Central memory CD8-positive, alpha-beta T cell (primary cell): ENCODE data around the gene ARL6IP4.

Experiments used
- ATAC-seq: fragments of 150-1000 bp; cut with Tn5 transposase; replicated peaks from 2 replicates; pipeline ENCODE4 v1.10.0; 2022; ENCODE audit warnings: mild to moderate bottlenecking, moderate FRiP score, moderate number of reproducible peaks; ENCODE audit not compliant: poor library complexity, severe bottlenecking; ENCODE audit errors: extremely low read depth
- DNase-seq, 2 donors: peaks; one replicate each; pipeline ENCODE4 v3.0.0; 2021; ENCODE audit warnings: low spot score in 2 of 2
- H3K27ac Mint-ChIP-seq: one replicate; pipeline ENCODE4 v1.8.0; 2022; ENCODE audit warnings: low read depth, mild to moderate bottlenecking, moderate library complexity, mixed read lengths
- H3K27me3 Mint-ChIP-seq: one replicate; pipeline ENCODE4 v1.8.0; 2022; ENCODE audit warnings: mixed read lengths
- H3K36me3 Mint-ChIP-seq: one replicate; pipeline ENCODE4 v1.8.0; 2022; ENCODE audit warnings: mild to moderate bottlenecking, moderate library complexity, mixed read lengths; ENCODE audit not compliant: insufficient read depth
- H3K4me1 Mint-ChIP-seq: one replicate; pipeline ENCODE4 v1.8.0; 2022; ENCODE audit warnings: mixed read lengths
- H3K4me3 Mint-ChIP-seq: one replicate; pipeline ENCODE4 v1.8.0; 2022; ENCODE audit warnings: mild to moderate bottlenecking, moderate library complexity, mixed read lengths
- H3K9me3 Mint-ChIP-seq: one replicate; pipeline ENCODE4 v1.8.0; 2022; ENCODE audit warnings: mixed read lengths

ARL6IP4 gene

GRCh38 chr12:122964439-122965257, 15.8 kb upstream of the ARL6IP4 start:
- H3K4me1 Mint-ChIP-seq: no peaks in the 10 kb centered on the region
- H3K9me3 Mint-ChIP-seq: no peaks in the 10 kb centered on the region
- no peak overlapping the region for H3K27ac Mint-ChIP-seq
- H3K27me3 Mint-ChIP-seq: no peaks in the 10 kb centered on the region
- ATAC-seq (no peak), DNase-seq (no peak)
- peak overlapping the region; percentile 67 for H3K4me3 Mint-ChIP-seq
- H3K36me3 Mint-ChIP-seq: no peaks in the 10 kb centered on the region

- Mint-ChIP-seq H3K27ac (no peak overlapping the region), H3K4me1 (no peaks in the 10 kb centered on the region), H3K9me3 (no peaks in the 10 kb centered on the region), H3K4me3 (peak overlapping the region; percentile 67), H3K36me3 (no peaks in the 10 kb centered on the region), H3K27me3 (no peaks in the 10 kb centered on the region)
- no peak for ATAC-seq
- no peak for DNase-seq
Observed at GRCh38 chr12:122965321-122965751, 15.1 kb upstream of the ARL6IP4 start.

GRCh38 chr12:122965851-122966742, 14.4 kb upstream of the ARL6IP4 start, which contains the start of gene ABCB9:
TSS of gene ABCB9 (minus strand) at chr12:122966463. CDS start at chr12:122960235, 6,228 bp downstream.
- H3K36me3 Mint-ChIP-seq: no peaks in the 10 kb centered on the region
- DNase-seq: peak; percentile 71 to 79
- no peaks in the 10 kb centered on the region for H3K4me1 Mint-ChIP-seq
- no peaks in the 10 kb centered on the region for H3K9me3 Mint-ChIP-seq
- no peaks in the 10 kb centered on the region for H3K27me3 Mint-ChIP-seq
- H3K4me3 Mint-ChIP-seq: peak within 1 kb of the TSS; percentile 49
- H3K27ac Mint-ChIP-seq: no peak within 1 kb of the TSS
- ATAC-seq: peak; percentile 96

GRCh38 chr12:122966743-122967550, 13.5 kb upstream of the ARL6IP4 start:
- H3K4me3 Mint-ChIP-seq: peak overlapping the region; percentile 49
- ATAC-seq (no peak), DNase-seq (no peak)
- no peak overlapping the region for H3K27ac Mint-ChIP-seq
- H3K4me1 Mint-ChIP-seq: no peaks in the 10 kb centered on the region
- no peaks in the 10 kb centered on the region for H3K9me3 Mint-ChIP-seq
- H3K27me3 Mint-ChIP-seq: no peaks in the 10 kb centered on the region
- no peaks in the 10 kb centered on the region for H3K36me3 Mint-ChIP-seq

GRCh38 chr12:122968104-122968503, 12.4 kb upstream of the ARL6IP4 start:
- Mint-ChIP-seq H3K9me3 (no peaks in the 10 kb centered on the region), H3K27me3 (no peaks in the 10 kb centered on the region)

GRCh38 chr12:122969676-122970075, 10.8 kb upstream of the ARL6IP4 start:
- no peak for DNase-seq
- Mint-ChIP-seq H3K36me3 (peaks cover 5% of the 10 kb centered on the region), H3K4me3 (no peak overlapping the region), H3K27ac (no peak overlapping the region), H3K9me3 (no peaks in the 10 kb centered on the region), H3K4me1 (no peaks in the 10 kb centered on the region), H3K27me3 (no peaks in the 10 kb centered on the region)
- ATAC-seq: no peak

More at GRCh38 chr12:122968104-122968503, 12.4 kb upstream of the ARL6IP4 start:
- no peak overlapping the region for H3K4me3 Mint-ChIP-seq
- H3K27ac Mint-ChIP-seq: peak overlapping the region; percentile 22
- no peaks in the 10 kb centered on the region for H3K36me3 Mint-ChIP-seq
- ATAC-seq (no peak), DNase-seq (no peak)
- no peaks in the 10 kb centered on the region for H3K4me1 Mint-ChIP-seq

- no peaks in the 10 kb centered on the region for H3K27me3 Mint-ChIP-seq
- DNase-seq: peak; percentile 97 to 98
- H3K4me3 Mint-ChIP-seq: peak overlapping the region; percentile 97
- peaks cover 12% of the 10 kb centered on the region for H3K36me3 Mint-ChIP-seq
- H3K27ac Mint-ChIP-seq: peak overlapping the region; percentile 96
- no peaks in the 10 kb centered on the region for H3K9me3 Mint-ChIP-seq
- H3K4me1 Mint-ChIP-seq: peaks cover 11% of the 10 kb centered on the region
- ATAC-seq: peak; percentile 91
Observed at GRCh38 chr12:122974274-122974891, 6.1 kb upstream of the ARL6IP4 start.

GRCh38 chr12:122974892-122975789, 5.3 kb upstream of the ARL6IP4 start, which contains the start of gene OGFOD2:
TSS of gene OGFOD2 (plus strand) at chr12:122975244. CDS start at chr12:122975252, 8 bp downstream.
- DNase-seq (peak; percentile 84 to 90), ATAC-seq (peak; percentile 86)
- H3K36me3 Mint-ChIP-seq: peaks cover 15% of the 10 kb centered on the region
- H3K4me1 Mint-ChIP-seq: peaks cover 11% of the 10 kb centered on the region
- peak within 1 kb of the TSS; percentile 97 for H3K4me3 Mint-ChIP-seq
- H3K27me3 Mint-ChIP-seq: no peaks in the 10 kb centered on the region
- H3K9me3 Mint-ChIP-seq: no peaks in the 10 kb centered on the region
- H3K27ac Mint-ChIP-seq: peak within 1 kb of the TSS; percentile 96

GRCh38 chr12:122975790-122976647, 4.5 kb upstream of the ARL6IP4 start:
- Mint-ChIP-seq H3K27ac (no peak overlapping the region), H3K27me3 (no peaks in the 10 kb centered on the region), H3K9me3 (no peaks in the 10 kb centered on the region), H3K4me3 (peak overlapping the region; percentile 97), H3K4me1 (peaks cover 14% of the 10 kb centered on the region), H3K36me3 (peaks cover 15% of the 10 kb centered on the region)
- ATAC-seq (no peak), DNase-seq (no peak)

- Mint-ChIP-seq H3K27ac (no peak overlapping the region), H3K4me1 (peaks cover 20% of the 10 kb centered on the region), H3K36me3 (peaks cover 15% of the 10 kb centered on the region), H3K4me3 (peak overlapping the region; percentile 97), H3K27me3 (no peaks in the 10 kb centered on the region), H3K9me3 (no peaks in the 10 kb centered on the region)
- DNase-seq: no peak
- ATAC-seq: no peak
Observed at GRCh38 chr12:122976648-122976975, 3.9 kb upstream of the ARL6IP4 start.
